BE2C (cell line): ENCODE measurements around the gene HMGN1.

Experiments
- DNase-seq: peaks from one replicate; pipeline ENCODE4 v3.0.0-alpha.2; 2020
- H3K27me3 ChIP-seq: fragments of 250-450 bp; sonication (Bioruptor Pico); 2 replicates; pipeline ENCODE4 v1.5.1; 2020; ENCODE audit warnings: mild to moderate bottlenecking
- H3K36me3 ChIP-seq: fragments of 250-450 bp; sonication (Bioruptor Pico); 2 replicates; pipeline ENCODE4 v1.5.1; 2020; ENCODE audit warnings: mild to moderate bottlenecking
- H3K4me1 ChIP-seq: fragments of 250-450 bp; sonication (Bioruptor Pico); 2 replicates; pipeline ENCODE4 v1.5.1; 2020
- H3K4me3 ChIP-seq: 2 replicates; pipeline ENCODE4 v1.5.1; 2011; ENCODE audit warnings: low read depth, low read length
- H3K9me3 ChIP-seq: fragments of 250-450 bp; sonication (Bioruptor Pico); 2 replicates; pipeline ENCODE4 v1.5.1; 2020
- TF ChIP-seq, protein P1 (sequence below): IDR thresholded peaks from 2 replicates; pipeline ENCODE4 v1.5.1; 2012; ENCODE audit warnings: mild to moderate bottlenecking, low read depth, low read length

HMGN1 gene

DNA sequence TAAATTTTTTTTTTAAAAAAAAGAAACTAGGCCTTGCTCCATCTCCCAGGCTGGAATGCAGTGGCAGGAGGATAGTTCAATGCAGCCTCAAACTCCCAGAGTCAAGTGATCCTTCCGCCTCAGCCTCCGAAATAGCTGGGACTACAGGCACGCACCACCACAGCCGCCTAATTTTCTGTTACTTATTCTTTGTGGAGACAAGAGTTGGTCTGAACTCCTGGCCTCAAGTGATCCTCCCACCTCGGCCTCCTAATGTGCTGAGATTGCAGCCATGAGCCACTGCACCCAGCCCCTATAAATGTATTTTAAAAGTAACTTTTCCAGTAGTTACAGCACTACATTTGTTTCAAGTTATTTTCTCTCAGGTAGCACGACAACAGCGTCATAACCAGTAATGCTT lies 37.7 kb downstream of the HMGN1 start:
- DNase-seq = no peak
- Histone ChIP-seq H3K4me3 (no peak overlapping the region), H3K4me1 (peaks cover 3% of the 10 kb centered on the region; the same call in 1 of the 2 replicates), H3K9me3 (no peaks in the 10 kb centered on the region), H3K27me3 (no peaks in the 10 kb centered on the region), H3K36me3 (peaks cover 33% of the 10 kb centered on the region)
- TF ChIP-seq, protein P1, sequence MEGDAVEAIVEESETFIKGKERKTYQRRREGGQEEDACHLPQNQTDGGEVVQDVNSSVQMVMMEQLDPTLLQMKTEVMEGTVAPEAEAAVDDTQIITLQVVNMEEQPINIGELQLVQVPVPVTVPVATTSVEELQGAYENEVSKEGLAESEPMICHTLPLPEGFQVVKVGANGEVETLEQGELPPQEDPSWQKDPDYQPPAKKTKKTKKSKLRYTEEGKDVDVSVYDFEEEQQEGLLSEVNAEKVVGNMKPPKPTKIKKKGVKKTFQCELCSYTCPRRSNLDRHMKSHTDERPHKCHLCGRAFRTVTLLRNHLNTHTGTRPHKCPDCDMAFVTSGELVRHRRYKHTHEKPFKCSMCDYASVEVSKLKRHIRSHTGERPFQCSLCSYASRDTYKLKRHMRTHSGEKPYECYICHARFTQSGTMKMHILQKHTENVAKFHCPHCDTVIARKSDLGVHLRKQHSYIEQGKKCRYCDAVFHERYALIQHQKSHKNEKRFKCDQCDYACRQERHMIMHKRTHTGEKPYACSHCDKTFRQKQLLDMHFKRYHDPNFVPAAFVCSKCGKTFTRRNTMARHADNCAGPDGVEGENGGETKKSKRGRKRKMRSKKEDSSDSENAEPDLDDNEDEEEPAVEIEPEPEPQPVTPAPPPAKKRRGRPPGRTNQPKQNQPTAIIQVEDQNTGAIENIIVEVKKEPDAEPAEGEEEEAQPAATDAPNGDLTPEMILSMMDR = no peak

DNA sequence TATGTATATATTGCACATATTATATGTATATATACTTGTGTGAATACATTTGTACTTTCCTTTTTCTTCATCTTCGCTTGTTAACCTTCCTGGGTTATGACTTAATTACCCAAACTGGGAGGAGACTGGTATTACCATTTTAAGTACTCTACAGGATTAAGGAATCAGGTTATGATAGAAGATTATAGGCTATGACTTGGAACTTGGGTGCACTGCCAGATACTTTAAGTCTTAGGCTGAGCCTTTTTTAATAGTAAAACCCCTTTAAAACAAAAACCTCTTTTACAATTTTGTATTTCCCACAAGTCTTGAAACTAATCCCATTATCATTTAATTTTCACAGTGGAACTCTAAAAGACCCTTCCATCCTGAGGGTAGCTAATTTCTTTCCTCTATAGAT lies 41.4 kb downstream of the HMGN1 start:
- peaks cover 46% of the 10 kb centered on the region for H3K36me3 ChIP-seq
- no peaks in the 10 kb centered on the region for H3K9me3 ChIP-seq
- H3K4me1 ChIP-seq = peaks cover 3% of the 10 kb centered on the region; the same call in 1 of the 2 replicates
- TF ChIP-seq, protein P1 = no peak
- H3K4me3 ChIP-seq = no peak overlapping the region
- DNase-seq = no peak
- no peaks in the 10 kb centered on the region for H3K27me3 ChIP-seq

DNA sequence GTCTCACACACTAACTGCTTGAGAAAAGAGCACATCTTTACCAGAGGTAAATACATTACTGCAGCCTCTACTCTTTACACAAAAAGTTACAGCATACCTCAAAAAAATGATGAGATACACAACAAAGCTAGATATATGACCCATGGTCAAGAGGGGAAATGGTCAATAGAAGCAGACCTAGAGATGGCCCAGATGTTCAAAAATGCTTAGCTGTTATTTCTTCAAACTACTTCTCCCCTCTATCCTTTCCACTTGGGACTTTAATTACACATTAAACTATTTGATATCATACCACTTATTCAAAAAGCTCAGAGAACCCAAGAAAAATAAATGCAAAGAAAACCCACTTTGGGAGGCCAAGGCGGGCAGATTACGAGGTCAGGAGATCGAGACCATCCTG lies 48.3 kb downstream of the HMGN1 start:
- TF ChIP-seq, protein P1 = no peak
- no peak for DNase-seq
- peaks cover 52% of the 10 kb centered on the region for H3K36me3 ChIP-seq

DNA sequence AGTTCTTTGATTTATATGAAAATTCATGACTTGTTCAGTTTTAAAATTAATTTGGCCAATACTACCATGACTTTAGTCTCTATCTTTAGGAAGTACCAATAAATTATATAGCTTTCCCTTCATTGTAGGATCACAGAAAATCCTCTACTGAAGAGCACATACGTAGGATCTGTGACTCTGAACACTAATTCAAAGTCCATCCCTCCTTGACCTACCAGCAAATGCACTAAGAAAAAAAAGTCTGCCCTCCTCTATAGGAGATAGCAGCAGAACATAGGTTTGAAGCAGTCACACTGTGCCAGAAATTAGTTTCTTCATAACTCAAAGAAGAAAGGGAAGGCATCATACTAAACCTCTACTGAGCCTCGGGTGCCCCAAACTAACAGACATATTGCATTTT lies 52.0 kb downstream of the HMGN1 start:
- Histone ChIP-seq H3K36me3 (peaks cover 67% of the 10 kb centered on the region), H3K4me1 (no peaks in the 10 kb centered on the region), H3K4me3 (no peak overlapping the region), H3K27me3 (no peaks in the 10 kb centered on the region), H3K9me3 (0 out of 2 replicates have a peak, but pooled peaks cover 3% of the 10 kb centered on the region)
- TF ChIP-seq, protein P1 = no peak
- DNase-seq = no peak

More for the DNA sequence above, 48.3 kb downstream of the HMGN1 start:
- Histone ChIP-seq H3K4me3 (no peak overlapping the region), H3K4me1 (no peaks in the 10 kb centered on the region), H3K9me3 (0 out of 2 replicates have a peak, but pooled peaks cover 3% of the 10 kb centered on the region), H3K27me3 (no peaks in the 10 kb centered on the region)
